ENCODE data around the gene KLKB1.
"Not testable (repeated sequence)": the region's sequence is repeated elsewhere in the genome, so short reads cannot be mapped to it uniquely, and the experiment has no call there.

KLKB1 gene

GRCh38 chr4:186265683-186266652, 38.7 kb downstream of the KLKB1 start, which contains the start of gene F11:
Gene F11 (plus strand): TSS chr4:186266189. CDS start chr4:186267137, 948 bp downstream.
- DNase-seq = no peak

GRCh38 chr4:186266729-186267456, 39.6 kb downstream of the KLKB1 start:
- no peak for DNase-seq

DNA sequence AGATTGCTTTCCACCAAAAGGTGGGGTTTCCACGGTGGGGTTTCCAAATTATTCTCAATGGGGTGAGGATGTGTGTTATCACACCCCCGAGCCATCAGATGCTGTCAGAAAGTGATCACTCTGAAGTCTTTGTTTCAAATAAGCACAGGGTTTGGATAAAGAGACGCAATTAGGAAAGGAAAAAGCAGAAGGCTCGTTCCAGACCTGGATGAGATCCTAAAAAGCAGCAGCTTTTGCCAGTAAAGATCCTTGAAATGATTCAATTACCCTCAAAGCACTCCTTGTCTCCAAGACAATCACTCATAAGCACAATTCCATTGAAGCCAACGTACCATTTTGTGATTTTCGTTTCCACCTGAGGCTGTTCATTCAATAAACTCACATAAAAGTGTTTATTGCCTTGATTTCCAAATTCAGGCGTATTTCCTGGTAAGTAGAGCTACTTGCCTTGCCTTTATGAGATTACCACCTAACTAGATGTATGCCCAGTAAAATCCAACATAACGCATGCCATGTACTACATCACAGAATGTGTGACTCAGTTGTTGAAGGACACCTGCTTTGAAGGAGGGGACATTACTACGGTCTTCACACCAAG, 43.9 kb downstream of the KLKB1 start:
- DNase-seq = no peak

DNA sequence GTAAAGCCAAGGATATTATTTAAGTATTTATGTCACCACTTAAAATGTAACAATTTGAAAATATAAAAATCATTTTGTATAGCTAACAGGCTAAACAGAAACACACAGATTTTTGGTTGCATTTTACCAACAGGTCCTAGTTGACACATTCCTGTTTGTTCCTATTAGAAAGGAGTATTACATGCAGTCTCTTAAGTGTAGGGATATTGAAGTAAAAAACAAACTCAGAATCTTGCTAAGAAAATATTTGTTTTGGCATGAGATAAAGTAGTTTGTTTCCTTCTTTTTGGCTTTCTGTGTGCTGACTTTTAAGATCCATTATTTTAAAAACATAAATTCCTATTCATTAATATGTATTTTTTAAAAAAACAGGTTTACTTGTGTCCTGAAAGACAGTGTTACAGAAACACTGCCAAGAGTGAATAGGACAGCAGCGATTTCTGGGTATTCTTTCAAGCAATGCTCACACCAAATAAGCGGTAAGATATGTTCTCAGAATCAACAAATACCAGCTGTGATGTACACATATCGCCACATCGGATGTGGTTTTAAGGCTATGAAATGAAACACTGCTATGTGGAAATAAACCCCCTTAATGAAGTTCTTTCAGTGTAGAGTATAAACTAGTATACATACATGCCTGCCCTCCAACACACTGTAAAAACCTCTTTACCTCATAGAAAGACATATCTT, 45.5 kb downstream of the KLKB1 start:
- no peak for DNase-seq

GRCh38 chr4:186273392-186273789, 46.1 kb downstream of the KLKB1 start:
- not testable (repeated sequence) for DNase-seq

DNA sequence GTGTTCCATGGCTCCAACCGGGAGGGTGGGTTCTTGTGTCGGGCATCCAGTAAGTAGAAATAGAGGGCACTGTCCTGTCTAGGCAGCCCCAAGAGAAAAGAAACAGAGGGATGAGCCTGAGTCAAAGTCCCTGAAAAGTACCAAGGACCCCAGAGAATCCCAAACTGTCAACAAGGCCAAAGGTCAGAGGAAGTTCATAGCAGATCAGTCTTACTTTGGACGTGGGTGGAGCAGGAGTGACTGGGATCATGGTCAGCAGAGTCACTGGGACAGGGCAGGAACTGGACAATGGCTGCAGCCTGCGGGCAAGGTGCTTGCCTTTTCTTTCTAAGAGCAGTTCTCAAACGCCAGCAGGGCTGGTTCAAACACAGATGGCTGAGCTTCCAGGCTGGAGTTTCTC, 56.0 kb downstream of the KLKB1 start:
- no peak for DNase-seq

DNA sequence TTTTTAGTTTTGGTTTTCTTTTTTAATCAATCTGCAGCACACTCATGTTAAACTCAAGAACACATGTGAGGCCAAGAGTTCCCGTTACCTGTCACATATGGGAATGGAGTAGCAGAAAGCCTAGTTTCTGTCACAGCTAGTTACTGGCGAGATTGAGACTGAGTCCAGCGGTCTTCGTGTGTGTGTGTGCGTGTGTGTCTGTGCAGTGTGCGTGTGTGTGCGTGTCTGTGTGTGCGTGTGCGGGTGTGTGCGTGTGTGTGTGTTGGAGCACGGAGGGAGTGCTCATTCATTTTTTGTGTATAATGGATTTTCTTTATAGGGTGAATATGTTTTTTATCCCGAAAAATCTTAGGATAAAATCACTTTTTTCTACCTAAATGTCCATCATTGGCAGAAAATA, 57.8 kb downstream of the KLKB1 start:
- no peak for DNase-seq

GRCh38 chr4:186286581-186286980, 59.3 kb downstream of the KLKB1 start:
- DNase-seq = no peak

GRCh38 chr4:186291256-186291890, 64.1 kb downstream of the KLKB1 start:
- no peak for DNase-seq

GRCh38 chr4:186294160-186294559, 66.9 kb downstream of the KLKB1 start:
- no peak for DNase-seq

GRCh38 chr4:186296481-186296880, 69.2 kb downstream of the KLKB1 start:
- DNase-seq = no peak

- DNase-seq = no peak
Measured at GRCh38 chr4:186297013-186297645, 69.8 kb downstream of the KLKB1 start.

DNA sequence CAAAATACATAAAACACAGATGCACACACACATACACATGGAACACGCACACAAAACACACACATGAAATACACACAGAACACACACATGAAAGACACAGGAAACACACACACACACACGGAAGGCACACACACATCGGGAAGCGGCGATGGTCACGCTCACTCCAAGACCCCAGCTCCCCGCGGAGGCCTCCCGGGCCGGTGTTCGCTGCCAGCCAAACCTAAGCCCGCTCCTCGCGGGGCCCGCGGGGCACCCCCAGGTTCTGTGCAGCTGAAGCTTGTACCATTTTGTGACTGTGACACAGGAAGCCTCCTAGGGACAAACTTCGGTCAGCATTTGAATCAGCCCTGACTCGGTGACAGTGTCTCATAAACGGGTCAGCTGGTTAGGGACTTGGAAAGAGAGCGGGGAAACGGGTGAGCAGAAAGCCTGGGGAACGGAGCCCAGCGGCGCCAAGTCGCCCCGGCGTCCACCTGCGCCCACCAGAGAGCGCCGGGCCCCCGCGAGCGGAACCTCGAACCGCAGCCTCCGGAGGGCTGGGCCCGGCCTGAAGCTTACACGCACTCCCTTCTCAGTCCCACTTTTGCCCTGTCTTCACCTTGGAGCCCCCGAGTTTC, 70.8 kb downstream of the KLKB1 start:
- no peak for DNase-seq

DNA sequence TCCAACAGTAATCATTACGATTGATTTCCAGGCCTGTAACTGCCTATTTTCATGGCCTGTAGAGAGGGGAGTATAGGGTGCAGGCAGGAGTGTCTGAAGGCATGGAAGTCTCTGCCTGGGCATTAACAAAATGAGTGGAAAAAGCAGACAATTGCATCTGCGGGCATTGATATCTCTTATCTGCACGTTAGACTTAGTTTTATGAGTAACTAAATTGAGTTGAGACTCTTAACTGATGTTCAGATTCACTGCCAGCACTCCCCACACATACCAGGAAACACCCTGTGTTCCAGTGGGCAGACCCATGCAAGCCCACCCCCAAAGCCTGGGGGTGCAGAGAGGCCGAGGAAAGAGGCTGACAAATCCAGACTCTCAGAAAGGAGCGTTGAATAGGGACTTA, 72.0 kb downstream of the KLKB1 start:
- no peak for DNase-seq

- DNase-seq = no peak
Measured at GRCh38 chr4:186300659-186301390, 73.5 kb downstream of the KLKB1 start.

DNA sequence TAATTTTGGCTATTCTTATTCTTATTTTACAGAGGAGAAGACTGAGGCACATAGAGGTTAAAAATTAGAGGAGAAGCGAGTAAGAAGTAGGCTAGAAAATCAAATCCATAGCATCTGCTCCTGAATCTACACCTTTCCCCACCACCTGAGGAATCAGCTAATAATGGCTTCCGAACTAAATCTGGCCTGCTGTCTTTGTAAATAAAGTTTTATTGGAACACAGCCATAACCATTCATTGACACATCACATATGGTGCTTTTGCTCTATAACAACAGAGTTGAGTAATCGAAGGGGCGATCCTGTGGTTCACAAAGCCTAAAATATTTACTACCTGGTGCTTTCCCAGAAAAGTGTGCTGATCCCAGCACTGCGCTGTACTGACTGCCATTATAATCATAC, 76.9 kb downstream of the KLKB1 start:
- no peak for DNase-seq

DNA sequence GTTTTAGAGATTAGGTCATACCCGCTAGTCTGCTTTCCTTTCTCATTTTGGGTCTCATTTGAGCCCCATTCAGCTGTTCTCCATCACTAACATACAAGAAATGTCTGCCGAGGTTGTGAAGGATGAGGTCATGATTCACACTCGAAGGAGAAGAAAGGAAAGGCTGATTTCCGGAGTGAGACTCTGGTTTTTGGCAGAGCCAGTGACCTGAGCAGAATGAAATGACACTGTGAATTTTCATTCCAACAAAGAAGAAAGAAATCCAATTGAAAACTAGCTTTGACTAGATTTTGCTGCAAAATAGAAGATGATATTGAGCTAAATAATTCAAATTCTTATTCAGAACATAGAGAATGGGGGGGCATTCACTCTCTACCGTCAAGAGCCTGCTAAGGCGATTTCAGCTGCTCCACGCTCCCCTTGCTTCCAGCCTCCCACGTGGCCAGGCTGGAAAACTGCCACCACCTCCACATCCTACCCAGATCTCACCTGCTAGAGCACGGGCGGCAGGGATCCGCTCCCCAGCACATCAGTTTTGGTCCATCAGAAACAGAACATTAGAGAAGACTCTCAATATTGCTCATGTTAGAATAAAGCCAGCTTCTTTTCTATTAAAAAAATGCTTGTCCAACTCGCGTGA, 77.7 kb downstream of the KLKB1 start:
- no peak for DNase-seq

GRCh38 chr4:186307497-186307896, 80.2 kb downstream of the KLKB1 start:
- DNase-seq = no peak

GRCh38 chr4:186307916-186308315, 80.6 kb downstream of the KLKB1 start:
- no peak for DNase-seq

All from CD4-positive, alpha-beta T cell treated with Interleukin-6 for 4 hours (primary cell).